Astrocyte of the spinal cord (primary cell): ENCODE data around the gene OSBPL5.

Experiments used
- DNase-seq: peaks from one replicate; pipeline ENCODE4 v3.0.0; 2011; ENCODE audit warnings: low read depth, low spot score
- H3K4me3 ChIP-seq: 2 replicates; pipeline ENCODE4 v1.5.1; 2011; ENCODE audit warnings: low read depth, mild to moderate bottlenecking, low read length, moderate library complexity
- in situ Hi-C: cut with HindIII; loops from 2 replicates; pipeline ENCODE4 v1.10.0; 2017; ENCODE audit warnings: low sequenced_read_pairs
- TF ChIP-seq, protein P1 (sequence below): IDR thresholded peaks from 2 replicates; pipeline ENCODE4 v1.5.1; 2012; ENCODE audit warnings: low read depth, mild to moderate bottlenecking, low read length, inconsistent platforms

OSBPL5 gene

DNA sequence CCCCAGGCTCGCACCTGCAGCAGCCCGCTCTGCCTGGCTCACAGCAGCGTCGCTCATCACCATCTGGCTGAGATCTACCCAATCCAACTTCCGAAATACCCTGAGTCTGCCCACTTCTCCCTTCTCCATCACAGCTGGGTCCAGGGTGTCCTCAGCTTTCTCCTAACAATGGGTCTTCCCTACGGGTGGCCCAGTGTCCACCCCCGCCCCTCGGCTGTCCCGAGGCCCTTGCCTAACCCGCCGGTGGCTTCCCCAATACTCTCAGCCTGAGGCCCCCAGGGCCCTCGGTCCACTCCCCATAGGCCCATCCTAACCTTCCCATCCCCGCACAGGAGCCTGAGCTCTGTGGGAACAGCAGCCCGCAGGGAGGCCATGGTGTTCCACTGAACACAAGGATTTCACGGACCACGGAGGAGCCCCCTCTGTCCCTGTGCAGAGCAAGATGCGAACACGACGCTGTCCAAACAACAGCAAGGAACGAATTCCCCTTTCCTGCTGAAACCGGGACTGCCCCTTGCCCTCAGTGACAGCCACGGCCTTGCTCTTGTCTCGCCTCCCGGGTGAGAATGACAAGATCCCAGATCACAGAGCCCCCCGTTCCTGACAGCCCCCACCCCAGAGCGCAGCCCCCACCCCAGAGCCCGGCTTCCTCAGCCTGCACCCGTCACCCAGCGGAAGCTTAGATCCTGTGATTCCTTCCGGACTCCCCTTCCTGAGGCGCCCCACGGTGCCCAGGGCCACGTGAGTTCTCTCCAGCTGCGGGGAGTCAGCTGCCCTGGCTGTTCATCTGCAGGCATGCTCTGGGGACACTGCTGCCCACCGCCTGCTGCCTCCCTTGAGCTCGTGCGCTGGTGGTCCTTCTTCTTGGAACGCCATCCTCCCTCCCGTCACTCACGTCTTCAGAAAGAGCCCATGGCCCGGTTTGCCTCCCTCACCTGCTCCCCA, 59.0 kb downstream of the OSBPL5 start:
- TF ChIP-seq, protein P1, sequence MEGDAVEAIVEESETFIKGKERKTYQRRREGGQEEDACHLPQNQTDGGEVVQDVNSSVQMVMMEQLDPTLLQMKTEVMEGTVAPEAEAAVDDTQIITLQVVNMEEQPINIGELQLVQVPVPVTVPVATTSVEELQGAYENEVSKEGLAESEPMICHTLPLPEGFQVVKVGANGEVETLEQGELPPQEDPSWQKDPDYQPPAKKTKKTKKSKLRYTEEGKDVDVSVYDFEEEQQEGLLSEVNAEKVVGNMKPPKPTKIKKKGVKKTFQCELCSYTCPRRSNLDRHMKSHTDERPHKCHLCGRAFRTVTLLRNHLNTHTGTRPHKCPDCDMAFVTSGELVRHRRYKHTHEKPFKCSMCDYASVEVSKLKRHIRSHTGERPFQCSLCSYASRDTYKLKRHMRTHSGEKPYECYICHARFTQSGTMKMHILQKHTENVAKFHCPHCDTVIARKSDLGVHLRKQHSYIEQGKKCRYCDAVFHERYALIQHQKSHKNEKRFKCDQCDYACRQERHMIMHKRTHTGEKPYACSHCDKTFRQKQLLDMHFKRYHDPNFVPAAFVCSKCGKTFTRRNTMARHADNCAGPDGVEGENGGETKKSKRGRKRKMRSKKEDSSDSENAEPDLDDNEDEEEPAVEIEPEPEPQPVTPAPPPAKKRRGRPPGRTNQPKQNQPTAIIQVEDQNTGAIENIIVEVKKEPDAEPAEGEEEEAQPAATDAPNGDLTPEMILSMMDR = no peak

DNA sequence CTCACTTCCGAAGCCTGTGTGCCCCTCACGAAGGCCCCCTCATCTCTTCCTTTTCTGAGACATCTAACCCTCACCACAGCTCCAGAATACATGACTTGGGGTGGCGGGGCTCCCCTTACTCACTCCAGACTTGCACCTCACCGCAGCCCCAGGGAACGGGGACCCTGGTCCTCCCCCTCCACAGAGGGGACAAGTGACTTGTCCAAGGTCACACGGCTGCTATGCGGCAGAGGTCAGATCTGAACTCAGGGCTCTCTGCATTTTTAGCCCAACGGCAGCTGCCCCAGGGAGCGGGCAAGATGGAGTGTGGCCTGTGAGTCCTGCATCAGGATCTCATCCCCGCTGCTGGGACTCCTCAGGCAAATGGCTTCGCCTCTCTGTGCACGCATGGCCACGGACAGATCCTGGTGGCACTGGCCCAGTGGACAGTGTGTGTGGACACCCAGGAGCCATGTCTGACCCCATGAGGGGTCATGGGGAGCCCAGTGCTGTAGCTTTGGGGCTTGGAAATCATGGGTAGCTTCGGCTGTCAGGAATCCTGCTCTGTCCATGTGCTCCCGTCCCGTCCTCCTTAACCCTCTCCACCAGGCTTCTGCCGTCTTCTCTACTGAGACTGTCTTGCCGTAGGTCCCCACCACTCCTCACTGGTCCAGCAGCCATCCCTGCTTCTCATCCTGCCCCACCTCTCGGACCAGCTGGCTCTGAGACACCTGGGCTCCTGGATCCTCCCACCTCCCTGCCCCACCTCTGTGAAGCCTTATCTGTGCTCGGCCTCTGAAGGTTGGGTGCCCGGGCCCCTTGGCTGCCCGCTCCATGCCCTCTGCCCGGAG, 59.9 kb downstream of the OSBPL5 start:
- in situ Hi-C loops = no loop called here
- TF ChIP-seq, protein P1 = no peak
- no peak for DNase-seq
- H3K4me3 ChIP-seq = no peak overlapping the region

More for the DNA sequence above, 59.0 kb downstream of the OSBPL5 start:
- H3K4me3 ChIP-seq = no peak overlapping the region
- no peak for DNase-seq
- in situ Hi-C loops = no loop called here

DNA sequence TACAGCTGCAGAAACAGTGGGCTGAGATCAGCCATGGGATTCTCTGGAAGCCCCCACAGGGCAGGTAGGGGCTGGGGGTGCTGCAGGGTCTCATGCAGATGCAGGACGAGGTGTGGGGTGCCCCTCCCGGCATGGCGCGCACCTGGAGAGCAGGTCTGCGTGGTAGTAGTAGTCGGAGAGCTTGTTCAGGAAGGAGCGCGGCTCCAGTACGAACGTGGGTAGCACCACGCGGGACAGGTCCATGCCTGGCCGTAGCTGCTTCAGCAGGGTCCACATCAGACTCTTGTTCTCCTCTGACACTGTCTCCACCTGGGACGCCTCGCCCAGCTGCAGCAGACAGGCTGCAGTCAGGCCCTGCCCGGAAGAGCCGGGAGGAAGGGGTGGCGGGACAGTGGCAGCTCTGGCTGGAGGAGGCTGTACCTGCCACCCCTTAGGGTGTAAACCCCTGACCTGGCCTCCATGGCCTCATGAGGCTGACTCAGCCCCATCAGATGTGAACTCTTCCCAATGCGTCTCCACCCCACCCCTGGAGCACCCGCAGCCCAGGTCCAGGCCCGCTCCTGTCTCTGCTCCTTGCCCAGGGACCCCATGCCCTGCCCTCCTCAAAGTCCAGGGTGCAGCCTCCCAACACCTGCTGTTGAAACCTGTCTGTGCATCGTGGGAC, 60.9 kb downstream of the OSBPL5 start:
- TF ChIP-seq, protein P1 = no peak
- in situ Hi-C loops = no loop called here
- no peak for DNase-seq
- no peak overlapping the region for H3K4me3 ChIP-seq

DNA sequence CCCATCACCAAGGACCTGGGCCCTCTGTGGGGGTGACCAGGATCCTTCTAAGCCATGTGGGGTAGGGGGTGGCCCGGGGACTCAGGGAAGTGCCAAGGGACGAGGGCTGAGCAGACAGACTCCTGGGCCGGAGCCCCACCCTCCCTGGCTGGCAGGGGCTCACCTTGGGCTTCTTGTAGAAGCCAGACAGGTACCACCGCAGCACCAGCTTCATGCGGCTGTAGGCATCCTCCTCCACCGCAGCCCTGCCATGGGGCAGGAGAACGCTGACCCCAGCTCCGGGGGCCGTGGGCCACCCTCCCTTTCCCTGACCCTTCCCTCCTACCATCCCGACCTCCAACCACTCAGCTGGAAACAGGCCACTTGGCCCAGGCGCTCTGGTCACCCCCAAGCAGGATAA, 62.0 kb downstream of the OSBPL5 start:
- no peak for DNase-seq
- no peak overlapping the region for H3K4me3 ChIP-seq
- TF ChIP-seq, protein P1 = no peak
- in situ Hi-C loops = no loop called here

- TF ChIP-seq, protein P1 = no peak
These were observed 62.5 kb downstream of the OSBPL5 start for GRCh38 chr11:3102641-3102921.

GRCh38 chr11:3101921-3102640, 63.0 kb downstream of the OSBPL5 start:
- TF ChIP-seq, protein P1 = no peak
- in situ Hi-C loops = no loop called here
- DNase-seq = no peak
- H3K4me3 ChIP-seq = no peak overlapping the region

More at GRCh38 chr11:3102641-3102921, 62.5 kb downstream of the OSBPL5 start:
- H3K4me3 ChIP-seq = no peak overlapping the region
- no peak for DNase-seq
- in situ Hi-C loops = no loop called here
